ENCODE data around the gene RAB25. TPM values are rescaled to one million over a fixed set of nuclear protein-coding genes. Genes with fewer than 3 reads are reported as not detected.
"Not testable (repeated sequence)": the region's sequence is repeated elsewhere in the genome, so short reads cannot be mapped to it uniquely, and the experiment has no call there.

RAB25 gene
- total RNA-seq, 4 donors from 2014 or later, result 190 to 482 (median 272) TPM

DNA sequence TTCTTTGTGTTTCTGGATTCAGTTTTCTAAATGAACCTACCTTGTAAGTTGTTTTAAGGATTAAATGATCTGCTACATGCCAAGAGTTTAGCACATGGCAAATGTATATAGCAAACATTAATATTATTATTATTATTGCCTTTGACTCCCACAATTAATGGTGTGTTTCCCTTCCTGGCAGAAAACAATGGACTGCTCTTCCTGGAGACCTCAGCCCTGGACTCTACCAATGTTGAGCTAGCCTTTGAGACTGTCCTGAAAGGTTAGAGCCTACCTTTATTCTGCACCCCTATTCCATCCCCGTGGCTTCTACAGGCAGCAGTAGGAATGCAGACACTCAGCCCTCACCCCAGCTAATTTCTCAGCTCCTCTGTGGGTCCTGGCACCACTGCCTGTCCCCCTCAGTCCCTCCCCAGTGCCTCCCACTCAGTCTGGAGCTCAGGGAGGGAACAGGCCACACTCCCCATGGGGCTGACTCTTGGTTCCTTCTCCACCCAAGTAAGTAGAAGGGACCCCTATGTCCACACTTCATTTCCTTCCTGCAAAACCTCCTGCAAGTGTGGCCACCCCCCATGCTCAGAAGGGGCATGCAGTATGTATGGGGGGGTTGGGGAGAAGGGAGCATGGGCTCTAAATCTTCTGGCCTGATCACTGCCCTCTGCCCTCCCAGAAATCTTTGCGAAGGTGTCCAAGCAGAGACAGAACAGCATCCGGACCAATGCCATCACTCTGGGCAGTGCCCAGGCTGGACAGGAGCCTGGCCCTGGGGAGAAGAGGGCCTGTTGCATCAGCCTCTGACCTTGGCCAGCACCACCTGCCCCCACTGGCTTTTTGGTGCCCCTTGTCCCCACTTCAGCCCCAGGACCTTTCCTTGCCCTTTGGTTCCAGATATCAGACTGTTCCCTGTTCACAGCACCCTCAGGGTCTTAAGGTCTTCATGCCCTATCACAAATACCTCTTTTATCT, 8.8 kb downstream of the RAB25 start:
- TF ChIP-seq, protein P1, sequence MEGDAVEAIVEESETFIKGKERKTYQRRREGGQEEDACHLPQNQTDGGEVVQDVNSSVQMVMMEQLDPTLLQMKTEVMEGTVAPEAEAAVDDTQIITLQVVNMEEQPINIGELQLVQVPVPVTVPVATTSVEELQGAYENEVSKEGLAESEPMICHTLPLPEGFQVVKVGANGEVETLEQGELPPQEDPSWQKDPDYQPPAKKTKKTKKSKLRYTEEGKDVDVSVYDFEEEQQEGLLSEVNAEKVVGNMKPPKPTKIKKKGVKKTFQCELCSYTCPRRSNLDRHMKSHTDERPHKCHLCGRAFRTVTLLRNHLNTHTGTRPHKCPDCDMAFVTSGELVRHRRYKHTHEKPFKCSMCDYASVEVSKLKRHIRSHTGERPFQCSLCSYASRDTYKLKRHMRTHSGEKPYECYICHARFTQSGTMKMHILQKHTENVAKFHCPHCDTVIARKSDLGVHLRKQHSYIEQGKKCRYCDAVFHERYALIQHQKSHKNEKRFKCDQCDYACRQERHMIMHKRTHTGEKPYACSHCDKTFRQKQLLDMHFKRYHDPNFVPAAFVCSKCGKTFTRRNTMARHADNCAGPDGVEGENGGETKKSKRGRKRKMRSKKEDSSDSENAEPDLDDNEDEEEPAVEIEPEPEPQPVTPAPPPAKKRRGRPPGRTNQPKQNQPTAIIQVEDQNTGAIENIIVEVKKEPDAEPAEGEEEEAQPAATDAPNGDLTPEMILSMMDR (IDR thresholded peaks at IDR 0.05), result no peak
- TF ChIP-seq POLR2A (IDR thresholded peaks at IDR 0.05), result no peak
- intact Hi-C loops (cut with DNase I), result no loop called here
- Histone ChIP-seq H3K4me3 (no peak overlapping the region), H3K36me3 (peaks cover 0 to 87% (median 0%) of the 10 kb centered on the region in 3 donors), H3K27me3 (peaks cover 0 to 7% (median 0%) of the 10 kb centered on the region in 4 donors), H3K9me3 (no peaks in the 10 kb centered on the region), H3K27ac (no peak overlapping the region), H3K4me1 (peaks cover 0 to 9% (median 0%) of the 10 kb centered on the region in 3 donors)
- no peak for DNase-seq
- WGBS, 2 donors, result 43 to 71% methylated on average over 1 to 2 of the region's 3 CpGs

DNA sequence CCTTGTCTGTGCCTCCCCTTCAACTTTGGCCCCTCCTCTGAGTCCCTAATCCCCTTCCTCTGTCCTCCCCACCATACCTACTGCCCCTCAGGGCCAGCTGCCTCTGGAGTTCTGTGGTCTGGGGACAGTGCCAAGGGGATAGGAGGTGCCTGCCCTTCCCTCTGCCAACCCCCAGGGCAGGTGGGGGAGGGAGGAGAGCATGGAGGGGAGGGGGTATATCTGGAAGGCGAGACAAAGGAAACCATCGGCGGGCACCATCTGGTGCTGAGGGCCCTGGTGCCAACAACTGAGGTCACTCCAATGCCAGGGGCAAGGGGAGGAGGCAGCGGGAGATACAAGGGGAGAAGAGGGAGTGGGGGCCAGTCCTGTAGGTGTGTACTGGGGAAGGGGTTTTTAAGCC, 9.6 kb downstream of the RAB25 start:
- TF ChIP-seq, protein P1 (IDR thresholded peaks at IDR 0.05), result no peak
- TF ChIP-seq POLR2A (IDR thresholded peaks at IDR 0.05), result no peak
- peaks cover 0 to 7% (median 0%) of the 10 kb centered on the region in 4 donors for H3K27me3 ChIP-seq
- H3K4me3 ChIP-seq, result no peak overlapping the region
- no peak overlapping the region for H3K27ac ChIP-seq
- intact Hi-C loops (cut with DNase I), result no loop called here
- peaks cover 0 to 80% (median 0%) of the 10 kb centered on the region in 3 donors for H3K36me3 ChIP-seq
- 40 to 44% methylated on average over 4 of the region's 4 CpGs for WGBS, 2 donors
- H3K4me1 ChIP-seq, result peaks cover 0 to 11% (median 4%) of the 10 kb centered on the region in 3 donors
- no peaks in the 10 kb centered on the region for H3K9me3 ChIP-seq
- no peak for DNase-seq

DNA sequence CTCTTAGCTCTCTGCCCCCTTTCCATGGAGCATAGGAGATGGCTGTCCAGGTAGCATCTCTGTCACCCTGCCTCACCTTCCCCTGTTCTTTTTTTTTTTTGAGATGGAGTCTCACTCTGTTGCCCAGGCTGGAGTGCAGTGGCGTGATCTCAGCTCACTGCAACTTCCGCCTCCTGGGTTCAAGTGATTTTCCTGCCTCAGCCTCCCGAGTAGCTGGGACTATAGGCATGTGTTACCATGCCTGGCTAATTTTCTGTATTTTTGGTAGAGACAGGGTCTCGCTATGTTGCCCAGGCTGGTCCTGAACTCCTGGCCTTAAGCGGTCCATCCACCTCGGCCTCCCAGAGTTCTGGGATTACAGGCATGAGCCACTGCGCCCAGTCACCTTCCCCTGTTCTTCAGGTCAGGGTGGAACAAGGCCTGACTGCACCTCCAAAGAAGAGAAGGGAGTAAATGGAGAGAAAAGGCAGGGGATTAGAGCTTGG, 10.4 kb downstream of the RAB25 start:
- H3K27me3 ChIP-seq; DNase-seq; H3K27ac ChIP-seq; H3K9me3 ChIP-seq; H3K4me3 ChIP-seq; intact Hi-C loops (cut with DNase I): not testable (repeated sequence)
- Histone ChIP-seq H3K4me1 (peaks cover 0 to 18% (median 4%) of the 10 kb centered on the region in 3 donors), H3K36me3 (peaks cover 0 to 71% (median 0%) of the 10 kb centered on the region in 3 donors)
- WGBS, 2 donors, result 92 to 97% methylated on average over 3 to 6 of the region's 7 CpGs

DNA sequence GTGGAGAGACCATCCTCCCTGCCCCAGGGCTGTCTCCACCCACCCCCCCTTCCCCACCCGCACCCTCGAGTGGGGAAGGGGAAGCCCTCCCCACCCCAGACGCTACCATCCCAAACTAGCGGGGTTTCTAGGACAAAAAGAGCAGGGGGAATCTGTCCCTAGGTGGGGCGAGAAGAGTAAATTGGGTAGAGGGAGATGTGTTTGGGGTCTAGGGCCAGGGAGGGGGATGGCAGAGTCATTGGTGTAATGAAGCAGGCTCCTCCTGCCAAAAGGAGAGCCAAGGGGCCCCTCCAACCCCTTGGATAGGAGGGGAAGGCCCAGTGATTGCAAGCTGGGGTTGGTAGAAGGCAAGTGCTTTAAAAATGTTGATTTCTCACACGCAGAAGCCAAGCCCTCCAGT, 11.3 kb downstream of the RAB25 start:
- no peak for TF ChIP-seq POLR2A (IDR thresholded peaks at IDR 0.05)
- TF ChIP-seq, protein P1 (IDR thresholded peaks at IDR 0.05), result no peak
- intact Hi-C loops (cut with DNase I), result no loop called here
- Histone ChIP-seq H3K4me1 (peaks cover 0 to 18% (median 4%) of the 10 kb centered on the region in 3 donors), H3K9me3 (no peaks in the 10 kb centered on the region), H3K4me3 (no peak overlapping the region), H3K27ac (no peak overlapping the region), H3K27me3 (peaks cover 0 to 7% (median 0%) of the 10 kb centered on the region in 4 donors), H3K36me3 (peaks cover 0 to 71% (median 0%) of the 10 kb centered on the region in 3 donors)
- WGBS, 2 donors, result 41 to 57% methylated on average over 2 to 4 of the region's 6 CpGs
- no peak for DNase-seq

DNA sequence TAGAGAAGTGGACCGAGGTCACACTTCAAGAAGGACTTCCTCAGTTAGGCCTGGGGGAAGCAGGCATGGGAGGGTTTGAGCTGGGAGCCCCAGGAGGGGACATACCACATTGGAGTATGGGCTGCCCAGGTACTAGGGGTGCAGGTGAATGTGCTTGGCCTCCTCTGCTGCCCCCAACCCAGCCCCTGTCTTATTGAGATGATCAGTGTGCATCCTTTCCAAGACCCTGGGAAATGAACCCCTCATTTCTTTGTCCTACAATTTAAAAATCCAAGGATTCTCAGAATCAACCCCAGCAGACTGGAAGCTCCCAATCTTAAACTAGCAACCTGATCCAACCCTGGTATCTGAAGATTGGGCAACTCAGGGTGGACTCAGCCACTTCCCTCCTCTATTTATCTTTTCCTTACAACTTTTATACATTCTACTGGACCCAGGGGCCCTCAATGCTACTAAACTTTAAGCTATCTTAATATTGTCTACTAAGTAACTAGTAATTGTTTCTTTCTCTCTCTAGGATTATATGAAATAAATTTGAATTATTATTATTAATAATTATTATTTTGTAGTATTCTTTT, 12.2 kb downstream of the RAB25 start:
- WGBS, 2 donors, result no CpG with 5 or more reads among the region's 1 CpG
- intact Hi-C loops (cut with DNase I), result no loop called here
- H3K27ac ChIP-seq, result no peak overlapping the region
- no peak for DNase-seq
- TF ChIP-seq, protein P1 (IDR thresholded peaks at IDR 0.05), result no peak
- TF ChIP-seq POLR2A (IDR thresholded peaks at IDR 0.05), result no peak
- H3K36me3 ChIP-seq, result peaks cover 0 to 62% (median 0%) of the 10 kb centered on the region in 3 donors
- peaks cover 0 to 18% (median 4%) of the 10 kb centered on the region in 3 donors for H3K4me1 ChIP-seq
- H3K4me3 ChIP-seq, result no peak overlapping the region
- H3K9me3 ChIP-seq, result no peaks in the 10 kb centered on the region
- peaks cover 0 to 7% (median 0%) of the 10 kb centered on the region in 4 donors for H3K27me3 ChIP-seq
